Measurements from ENCODE around the gene DDN. TPM values are rescaled to one million over a fixed set of nuclear protein-coding genes. Genes with fewer than 3 reads are reported as not detected.

DDN gene
- total RNA-seq: not detected

GRCh38 chr12:48999371-49000131 lies at the start of gene DDN:
Gene DDN, minus strand, starts transcription at chr12:48999375. Its CDS starts 88 bp downstream, at chr12:48999287.
- intact Hi-C loops (cut with DNase I): no loop called here
- H3K27me3 ChIP-seq: peaks cover 19% of the 10 kb centered on the region
- peak within 1 kb of the TSS; percentile 58 to 65 for H3K4me3 ChIP-seq
- peaks cover 30 to 35% of the 10 kb centered on the region in 2 donors for H3K36me3 ChIP-seq
- no peak for TF ChIP-seq CTCF (IDR thresholded peaks at IDR 0.05)
- H3K4me1 ChIP-seq: peaks cover 21 to 29% of the 10 kb centered on the region in 2 donors
- no peak within 1 kb of the TSS for H3K27ac ChIP-seq
- no peak for DNase-seq (ENCODE audit: low spot score in 2 of 2)
- no peaks in the 10 kb centered on the region for H3K9me3 ChIP-seq

GRCh38 chr12:49048953-49049352 lies 49.8 kb upstream of the DDN start:
- H3K27ac ChIP-seq: no peak overlapping the region
- H3K4me1 ChIP-seq: no peaks in the 10 kb centered on the region
- TF ChIP-seq CTCF (IDR thresholded peaks at IDR 0.05): no peak
- H3K36me3 ChIP-seq: peaks cover 98 to 100% of the 10 kb centered on the region in 2 donors
- no peaks in the 10 kb centered on the region for H3K9me3 ChIP-seq
- no peak overlapping the region for H3K4me3 ChIP-seq
- intact Hi-C loops (cut with DNase I): no loop called here
- H3K27me3 ChIP-seq: no peaks in the 10 kb centered on the region
- no peak for DNase-seq (ENCODE audit: low spot score in 2 of 2)

GRCh38 chr12:49046129-49046895 lies 47.1 kb upstream of the DDN start:
- no peak for DNase-seq (ENCODE audit: low spot score in 2 of 2)
- Histone ChIP-seq H3K9me3 (no peaks in the 10 kb centered on the region), H3K4me3 (no peak overlapping the region), H3K27ac (no peak overlapping the region), H3K36me3 (peaks cover 97 to 100% of the 10 kb centered on the region in 2 donors), H3K4me1 (no peaks in the 10 kb centered on the region), H3K27me3 (no peaks in the 10 kb centered on the region)
- intact Hi-C loops (cut with DNase I): no loop called here
- no peak for TF ChIP-seq CTCF (IDR thresholded peaks at IDR 0.05)

DNA sequence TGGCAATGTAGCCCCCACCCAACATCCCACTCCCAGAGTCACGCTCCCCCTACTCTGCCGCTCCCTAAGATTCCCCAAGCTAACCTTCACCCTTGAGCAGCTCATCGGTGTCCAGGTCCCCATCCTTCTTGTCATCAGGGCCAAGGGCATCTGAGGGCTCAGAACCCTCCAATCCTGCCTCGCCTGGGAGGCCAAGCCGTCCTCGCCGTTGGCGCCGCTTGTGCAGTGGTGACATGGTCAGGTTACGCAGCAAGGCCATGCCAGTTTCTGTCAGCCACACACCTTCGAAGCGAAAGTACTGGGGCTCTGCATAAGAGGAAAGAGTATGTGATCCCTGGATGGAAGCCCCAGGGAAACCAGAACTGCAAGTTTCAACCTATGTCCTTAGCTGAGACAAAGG lies 45.5 kb upstream of the DDN start:
- Histone ChIP-seq H3K4me3 (no peak overlapping the region), H3K27me3 (no peaks in the 10 kb centered on the region), H3K27ac (no peak overlapping the region), H3K4me1 (no peaks in the 10 kb centered on the region), H3K36me3 (peaks cover 97 to 100% of the 10 kb centered on the region in 2 donors), H3K9me3 (no peaks in the 10 kb centered on the region)
- intact Hi-C loops (cut with DNase I): no loop called here
- no peak for TF ChIP-seq CTCF (IDR thresholded peaks at IDR 0.05)
- no peak for DNase-seq (ENCODE audit: low spot score in 2 of 2)

GRCh38 chr12:49043856-49044258 lies 44.7 kb upstream of the DDN start:
- Histone ChIP-seq H3K4me3 (no peak overlapping the region), H3K4me1 (no peaks in the 10 kb centered on the region), H3K9me3 (no peaks in the 10 kb centered on the region), H3K27ac (no peak overlapping the region), H3K36me3 (peaks cover 99 to 100% of the 10 kb centered on the region in 2 donors), H3K27me3 (no peaks in the 10 kb centered on the region)
- DNase-seq (ENCODE audit: low spot score in 2 of 2): no peak
- intact Hi-C loops (cut with DNase I): no loop called here
- TF ChIP-seq CTCF (IDR thresholded peaks at IDR 0.05): peak; percentile 20 to 61 (median 48)

Data from ascending aorta (tissue), 2 donors.